GM19025 (cell line): Measurements from ENCODE around the gene TRIM25.

Source experiments
- ATAC-seq: cut with Tn5 transposase; IDR thresholded peaks from one replicate; pipeline ENCODE4 v1.9.1; 2021; ENCODE audit warnings: mild to moderate bottlenecking, low read depth, moderate library complexity; ENCODE audit not compliant: unreplicated experiment

The TRIM25 gene

DNA sequence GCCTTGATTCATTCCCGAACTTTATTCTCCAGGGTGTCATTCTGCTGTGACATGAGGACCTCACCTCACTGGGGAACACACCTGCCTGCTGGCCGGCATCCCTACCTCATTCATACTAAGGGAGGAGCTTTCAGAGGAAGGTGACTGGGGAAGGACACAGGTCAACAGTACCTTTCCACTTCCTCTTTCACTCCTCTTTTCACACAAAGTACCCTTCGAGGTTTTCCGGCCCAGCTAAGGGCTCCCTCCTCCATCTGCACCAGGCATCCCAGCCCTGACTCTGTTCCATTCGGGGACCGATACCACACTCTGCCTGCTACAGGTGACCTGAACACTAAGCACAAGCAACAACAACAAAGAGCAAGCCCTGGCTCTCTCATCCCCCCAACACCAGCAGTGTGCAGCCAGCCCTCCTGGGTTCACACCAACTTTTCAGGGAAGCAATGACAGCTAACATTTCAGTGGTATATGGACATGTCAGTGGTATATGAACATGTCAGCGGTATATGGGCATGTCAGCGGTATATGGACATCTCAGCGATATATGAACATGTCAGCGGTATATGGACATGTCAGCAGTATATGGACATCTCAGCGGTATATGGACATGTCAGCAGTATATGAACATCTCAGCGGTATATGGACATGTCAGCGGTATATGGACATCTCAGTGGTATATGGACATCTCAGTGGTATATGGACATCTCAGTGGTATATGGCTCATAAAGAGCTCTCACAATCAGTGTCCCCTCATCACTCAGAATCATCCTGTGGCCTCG is 16.0 kb downstream of the TRIM25 start:
- no peak for ATAC-seq

DNA sequence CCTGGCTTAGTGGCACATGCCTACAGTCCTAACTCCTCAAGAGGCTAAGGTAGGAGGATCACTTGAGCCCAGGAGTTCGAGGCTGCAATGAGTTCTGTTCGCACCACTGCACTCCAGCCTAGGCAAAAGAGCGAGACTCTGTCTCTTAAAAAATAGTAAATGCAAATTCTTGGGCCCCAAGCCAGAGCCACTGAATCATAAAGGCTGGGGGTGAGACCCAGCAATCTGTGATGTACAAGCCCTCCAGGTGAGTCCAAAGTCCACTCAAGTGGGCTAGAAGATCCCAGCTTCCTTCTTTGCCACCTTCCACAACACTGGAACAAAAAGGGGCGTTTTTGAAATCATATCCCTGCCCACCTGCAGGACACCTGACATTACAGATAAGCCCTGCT is 16.9 kb downstream of the TRIM25 start:
- no peak for ATAC-seq

DNA sequence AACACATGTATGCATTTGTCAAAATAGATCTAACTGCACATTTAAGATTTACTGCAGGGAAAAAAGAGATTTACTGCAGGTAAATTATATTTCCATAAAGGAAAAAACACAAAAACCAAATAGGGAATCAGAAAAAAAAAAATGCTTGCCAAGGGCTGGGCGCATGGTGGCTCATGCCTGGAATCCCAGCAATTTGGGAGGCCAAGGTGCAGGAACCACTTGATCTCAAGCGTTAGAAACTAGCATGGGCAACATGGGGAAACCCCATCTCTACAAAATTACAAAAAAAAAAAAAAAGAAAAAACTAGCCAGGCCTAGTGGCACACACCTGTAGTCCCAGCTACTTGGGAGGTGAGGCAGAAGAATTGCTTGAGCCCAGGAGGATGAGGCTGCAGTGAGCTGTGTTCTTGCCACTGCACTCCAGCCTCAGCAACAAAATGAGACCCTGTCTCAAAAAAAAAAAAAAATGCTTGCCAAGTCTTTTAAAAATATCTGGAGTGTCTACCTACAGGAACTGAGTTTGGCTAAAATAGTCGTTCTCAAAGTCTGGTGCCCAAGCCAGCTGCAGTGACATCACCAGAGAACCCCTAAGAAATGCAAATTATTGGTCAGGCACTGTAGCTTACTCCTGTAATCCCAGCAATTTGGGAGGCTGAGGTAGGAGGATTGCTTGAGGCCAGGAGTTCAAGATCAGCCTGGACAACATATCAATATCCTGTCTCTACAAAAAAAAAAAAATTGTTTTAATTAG is 17.5 kb downstream of the TRIM25 start:
- no peak for ATAC-seq

DNA sequence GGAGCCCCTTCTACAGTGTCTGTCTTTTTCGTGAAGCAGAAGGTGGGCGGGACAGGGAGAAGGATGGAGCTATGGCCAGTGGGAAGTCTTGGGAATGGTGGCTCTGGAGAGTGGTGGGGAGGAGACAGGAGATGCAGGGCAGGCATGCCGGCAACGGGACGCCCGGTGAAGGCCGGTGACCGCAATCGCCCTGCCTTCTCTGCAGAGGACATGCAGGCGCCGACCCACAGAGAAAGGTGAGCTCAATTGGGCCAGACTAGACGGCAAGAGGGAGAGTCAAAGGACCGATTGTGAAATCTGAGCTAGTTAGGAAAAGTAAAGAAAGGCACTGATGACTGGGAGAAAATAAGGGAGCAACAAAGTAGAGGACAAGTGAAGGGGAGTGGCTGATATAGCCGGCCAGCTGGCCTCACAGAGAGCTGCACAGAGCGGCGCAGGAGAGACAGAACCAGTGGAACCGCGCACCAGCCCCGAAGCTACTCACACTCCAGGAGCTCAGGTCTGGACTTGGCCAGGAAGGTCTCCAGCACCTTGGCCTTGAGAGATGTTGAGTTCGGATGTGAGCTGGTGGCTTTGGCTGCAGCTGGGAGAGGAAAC is 18.9 kb downstream of the TRIM25 start:
- ATAC-seq: no peak

DNA sequence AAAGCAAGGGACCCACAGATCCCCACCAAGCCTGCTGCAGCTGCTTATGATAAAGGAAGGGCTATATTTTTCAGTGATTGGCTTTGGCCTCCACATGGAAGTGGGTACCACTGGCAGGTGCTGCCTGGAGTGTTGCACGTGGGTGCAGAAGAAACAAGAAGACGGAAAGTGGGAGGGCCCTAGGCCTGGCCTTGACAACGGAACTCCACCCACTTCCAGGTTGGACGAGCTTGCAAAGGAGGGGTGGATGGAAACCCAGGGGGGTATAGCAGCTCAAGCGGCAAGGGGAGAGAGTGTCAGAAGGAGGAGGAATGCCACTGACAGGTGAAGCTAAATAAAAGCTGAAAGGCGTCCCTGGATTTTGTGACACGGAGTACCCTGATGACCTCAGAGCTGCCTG is 20.3 kb downstream of the TRIM25 start:
- no peak for ATAC-seq

DNA sequence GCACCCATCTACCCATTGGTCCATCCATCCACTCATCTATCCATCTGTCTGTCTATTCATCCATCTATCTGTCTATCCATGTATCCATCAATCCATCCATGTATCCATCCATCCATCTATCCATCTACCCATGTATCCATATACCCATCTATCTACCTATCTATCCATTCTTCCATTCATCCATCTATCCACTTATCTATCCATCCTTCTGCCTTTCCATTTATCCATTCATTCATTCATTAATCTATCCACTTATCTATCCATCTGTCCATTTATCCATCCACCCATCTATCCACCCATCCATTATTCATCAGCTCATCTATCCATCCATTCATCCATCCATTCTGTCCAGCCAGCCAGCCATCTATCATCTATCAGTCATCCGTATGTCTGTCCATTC is 21.5 kb downstream of the TRIM25 start:
- no peak for ATAC-seq

DNA sequence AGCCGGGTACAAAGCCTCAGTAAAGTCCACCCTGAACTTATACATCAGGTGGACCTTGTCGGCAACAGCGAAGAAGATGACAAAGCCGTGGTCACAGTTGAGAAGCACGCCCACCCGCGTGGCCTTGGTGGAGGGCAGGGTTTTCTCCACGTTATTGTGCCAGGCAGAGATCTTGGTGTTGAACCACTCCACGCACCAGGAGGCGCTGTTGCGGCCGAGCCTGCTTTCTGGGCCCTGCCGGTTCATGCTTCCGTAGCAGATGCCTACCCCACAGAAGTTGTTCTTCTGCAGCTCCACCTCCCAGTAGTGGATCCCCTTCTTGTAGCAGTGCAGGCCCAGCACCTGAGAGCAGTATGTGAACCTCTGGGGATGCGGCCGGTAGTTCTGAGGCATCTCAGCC is 22.1 kb downstream of the TRIM25 start:
- no peak for ATAC-seq

DNA sequence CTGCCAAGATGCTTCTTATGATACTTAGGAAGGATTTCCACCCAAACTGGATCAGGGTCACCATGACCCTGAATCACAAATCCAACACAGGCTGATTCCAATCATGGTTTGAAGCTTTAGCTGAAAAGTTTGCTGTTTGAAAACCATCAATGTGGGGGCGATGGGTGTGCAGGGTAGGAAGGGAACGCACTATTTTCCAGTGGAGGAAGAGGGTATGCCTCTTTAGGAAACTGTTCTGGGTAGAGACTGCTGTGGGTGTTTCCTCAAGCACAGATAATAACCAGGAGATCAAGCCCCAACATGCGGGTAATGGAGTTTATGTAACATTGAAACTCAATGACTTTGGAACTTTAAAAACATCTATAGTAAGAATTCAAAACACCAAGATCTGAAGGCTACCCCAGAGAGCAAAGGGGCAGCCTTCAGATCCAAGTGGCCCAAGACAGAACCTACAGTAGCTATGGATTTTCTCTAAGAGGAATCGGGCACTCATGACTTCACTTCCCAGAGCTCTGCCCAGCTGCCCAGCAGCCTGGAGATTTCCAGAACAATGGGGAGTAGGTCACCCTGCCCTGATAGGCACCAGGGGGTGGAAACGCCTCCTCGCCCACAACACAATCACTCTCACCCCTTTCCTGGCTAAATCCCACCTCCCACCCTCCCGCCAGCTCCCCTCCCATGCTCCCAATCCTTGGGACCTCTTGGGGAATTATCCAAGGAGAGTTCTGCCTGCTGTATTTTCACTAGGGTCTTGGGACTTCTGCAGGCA is 22.8 kb downstream of the TRIM25 start:
- no peak for ATAC-seq

DNA sequence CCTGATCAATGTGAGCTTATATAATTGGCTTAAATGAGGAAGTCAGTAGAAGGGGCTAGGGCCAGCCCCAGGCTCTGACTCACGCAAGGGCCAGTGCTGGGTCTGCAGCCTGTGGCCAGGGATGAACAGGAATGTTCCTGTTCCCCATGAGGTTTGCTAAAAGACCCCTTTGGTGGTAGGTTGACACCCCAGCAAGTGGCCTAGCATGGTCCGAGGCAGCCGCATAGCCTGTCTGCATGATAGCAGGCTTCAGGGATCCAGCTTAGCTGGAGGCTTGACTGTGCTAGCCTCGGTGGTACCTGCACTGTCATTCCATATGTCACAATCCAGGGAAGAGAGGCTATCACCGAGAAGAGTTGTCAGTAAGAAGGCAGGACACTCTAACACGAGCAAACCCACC is 23.5 kb downstream of the TRIM25 start:
- no peak for ATAC-seq

DNA sequence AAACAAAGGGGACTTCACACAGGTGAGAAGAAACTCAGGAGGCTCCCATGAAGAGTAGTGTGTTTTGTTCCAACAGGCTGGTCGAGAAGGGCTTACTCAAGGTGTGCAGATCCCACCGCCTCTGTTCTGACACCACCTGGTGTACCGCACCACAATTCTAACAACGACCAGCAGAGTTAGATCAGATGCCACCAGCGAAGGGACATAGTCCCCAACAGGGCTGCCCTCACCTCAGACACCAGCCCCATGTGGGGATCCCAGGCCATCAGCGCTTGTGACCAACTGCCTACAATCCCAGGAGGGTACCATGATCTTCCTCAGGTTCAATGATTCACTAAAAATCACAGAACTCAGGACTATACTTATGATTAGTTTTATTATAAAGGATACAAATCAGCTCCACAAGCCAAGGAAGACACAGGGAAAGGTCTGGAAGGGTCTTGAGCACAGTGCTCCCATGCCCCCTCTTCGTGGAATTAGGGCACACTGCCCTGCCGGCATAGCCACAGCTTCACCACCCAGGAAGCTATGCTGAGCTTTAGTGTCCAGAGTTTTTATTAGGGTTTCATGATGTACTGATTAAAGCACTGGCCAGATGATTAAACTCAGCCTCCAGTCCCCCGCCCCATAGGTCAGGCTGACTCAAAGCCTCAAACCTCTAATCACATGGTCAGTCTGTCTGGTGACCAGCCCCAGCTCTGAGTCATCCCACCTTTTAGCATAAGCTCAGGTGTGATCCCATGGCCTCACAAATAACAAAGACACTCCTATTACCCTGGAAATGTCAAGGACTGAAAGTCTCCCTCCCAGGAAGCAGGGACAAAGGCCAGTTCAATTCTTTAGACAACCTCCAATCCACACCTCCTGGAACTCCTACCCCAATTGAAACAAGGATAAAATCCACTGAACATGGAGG is 26.0 kb downstream of the TRIM25 start:
- ATAC-seq: no peak

DNA sequence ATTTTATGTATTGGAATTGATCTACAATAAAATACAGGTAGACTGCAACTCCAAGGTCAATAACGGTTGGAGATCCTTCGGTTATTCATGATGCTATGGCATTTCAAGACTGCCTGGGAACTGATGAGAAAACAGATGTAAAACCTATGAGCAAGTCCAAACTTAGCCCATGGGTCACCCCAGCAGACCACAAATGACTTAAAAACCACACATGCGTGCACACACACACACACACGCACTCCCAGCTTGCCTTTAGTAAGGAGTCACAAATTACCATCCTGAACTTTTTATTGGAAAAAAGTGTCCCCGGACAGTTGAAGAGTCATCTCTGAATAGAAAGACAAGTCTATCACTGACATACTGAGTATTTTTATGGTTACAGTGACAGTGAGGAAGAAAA is 26.7 kb downstream of the TRIM25 start:
- no peak for ATAC-seq

DNA sequence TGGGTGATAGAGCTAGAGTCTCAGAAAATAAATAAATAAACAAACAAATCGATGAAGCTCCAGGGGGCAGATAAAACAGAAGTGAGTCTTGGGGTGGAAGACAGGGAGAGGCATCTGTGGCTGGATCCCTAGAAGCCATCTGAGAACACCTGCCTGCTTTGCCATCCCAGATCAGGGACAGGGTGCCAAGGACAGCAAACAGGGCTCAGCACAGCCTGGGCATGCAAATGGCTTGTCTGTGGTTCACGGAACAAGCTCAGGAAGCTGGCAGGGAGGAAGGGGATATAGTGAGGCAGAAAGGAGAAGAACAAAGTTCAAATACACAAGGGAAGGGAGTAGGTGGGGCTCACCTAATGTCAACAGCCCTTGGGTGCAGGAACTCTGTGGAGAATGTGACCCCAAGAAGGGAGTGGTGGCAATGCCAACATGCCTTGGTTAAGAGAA is 27.5 kb downstream of the TRIM25 start:
- no peak for ATAC-seq

DNA sequence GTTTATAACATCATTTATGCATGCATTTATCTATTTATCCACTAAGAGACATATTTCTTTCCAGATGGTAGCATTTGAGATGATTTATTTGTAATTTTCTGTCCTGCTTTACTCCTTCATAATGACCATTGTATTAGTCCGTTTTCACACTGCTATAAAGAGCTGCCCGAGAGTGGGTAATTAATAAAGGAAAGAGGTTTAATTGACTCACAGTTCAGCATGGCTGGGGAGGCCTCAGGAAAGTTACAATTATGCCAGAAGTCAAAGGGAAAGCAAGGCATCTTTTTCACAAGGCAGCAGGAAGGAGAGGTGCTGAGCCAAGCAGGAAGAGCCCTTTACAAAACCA is 28.6 kb downstream of the TRIM25 start:
- ATAC-seq: no peak

DNA sequence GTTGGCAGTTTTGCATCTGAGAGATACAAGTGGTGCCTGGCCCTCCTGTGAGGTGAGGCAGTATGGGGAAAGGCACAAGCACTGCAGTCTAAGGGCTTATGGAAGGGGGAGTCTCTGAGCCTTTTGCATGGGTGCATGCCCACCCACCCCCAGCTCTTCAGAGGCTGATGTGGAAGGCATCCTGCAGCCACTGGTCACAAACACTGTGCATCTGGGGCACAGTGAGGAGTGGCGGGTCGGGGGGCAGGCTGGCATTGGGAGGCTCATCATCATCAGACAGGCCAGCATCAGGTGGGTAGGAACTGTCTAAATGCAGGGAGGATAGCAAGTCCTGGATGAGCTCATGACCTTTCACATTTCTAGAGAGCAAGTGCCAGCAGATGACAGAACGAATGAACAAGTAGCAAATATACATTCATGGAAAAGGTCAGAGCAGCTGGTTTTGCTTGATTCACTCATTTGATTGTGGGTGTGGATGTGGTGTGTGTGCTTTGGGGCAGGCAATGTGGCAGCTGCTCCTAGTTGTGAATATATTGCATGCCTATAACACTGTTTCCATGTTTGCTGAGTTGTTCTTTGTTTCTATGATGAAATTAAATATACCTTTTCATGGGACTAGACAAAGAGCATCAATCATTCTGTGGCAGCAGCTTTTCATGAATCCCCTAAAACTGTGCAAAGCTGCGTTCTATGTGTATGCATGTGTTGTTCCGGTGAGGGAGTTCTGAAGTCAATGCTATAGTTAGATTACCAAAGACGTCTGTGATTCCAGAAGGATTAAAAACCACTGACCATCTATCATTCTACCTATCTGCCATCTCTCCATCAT is 29.2 kb downstream of the TRIM25 start:
- no peak for ATAC-seq

DNA sequence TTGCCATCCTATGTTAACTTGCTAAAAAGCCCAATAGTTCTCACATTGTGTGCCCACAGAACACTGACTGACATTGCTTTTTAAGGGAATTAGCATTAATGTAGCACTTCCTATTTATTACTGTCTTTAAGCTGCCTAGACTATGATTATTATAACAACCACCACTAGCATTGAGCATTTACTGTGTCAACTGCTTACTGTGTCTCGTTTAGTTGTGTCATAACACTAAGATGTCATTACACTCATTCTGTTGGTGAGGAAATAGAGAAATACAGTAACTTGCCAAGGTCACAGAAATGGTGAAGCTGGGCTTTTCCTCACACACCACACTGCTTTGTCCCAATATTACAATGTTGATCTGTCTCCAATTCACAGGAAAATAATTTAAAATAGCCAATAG is 30.2 kb downstream of the TRIM25 start:
- ATAC-seq: no peak

DNA sequence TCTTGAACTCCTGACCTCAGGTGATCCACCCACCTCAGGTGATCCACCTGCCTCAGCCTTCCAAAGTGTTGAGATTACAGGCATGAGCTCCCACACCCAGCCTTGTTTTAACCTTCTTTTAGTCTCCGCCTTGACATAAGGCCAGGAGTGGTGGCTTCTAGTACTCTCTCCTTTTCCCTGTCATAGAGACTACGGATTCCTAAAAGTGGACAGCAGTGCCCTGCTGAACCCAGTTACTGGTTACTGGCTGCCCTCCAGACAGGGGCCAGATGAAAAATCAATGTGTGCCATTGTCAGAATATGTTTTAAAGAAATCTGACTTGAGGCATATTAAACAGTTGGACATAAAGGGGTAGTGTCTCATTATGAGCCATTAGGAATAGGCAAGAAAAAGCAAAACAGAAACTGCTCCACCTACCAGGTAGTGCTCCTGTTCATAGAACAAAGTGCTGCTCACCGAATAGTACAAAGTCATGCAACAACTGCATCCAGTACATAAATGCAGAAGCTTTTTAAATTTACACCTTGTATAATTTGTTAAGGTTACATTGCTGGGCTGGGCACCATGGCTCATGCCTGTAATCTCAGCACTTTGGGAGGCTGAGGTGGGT is 32.1 kb downstream of the TRIM25 start:
- no peak for ATAC-seq

DNA sequence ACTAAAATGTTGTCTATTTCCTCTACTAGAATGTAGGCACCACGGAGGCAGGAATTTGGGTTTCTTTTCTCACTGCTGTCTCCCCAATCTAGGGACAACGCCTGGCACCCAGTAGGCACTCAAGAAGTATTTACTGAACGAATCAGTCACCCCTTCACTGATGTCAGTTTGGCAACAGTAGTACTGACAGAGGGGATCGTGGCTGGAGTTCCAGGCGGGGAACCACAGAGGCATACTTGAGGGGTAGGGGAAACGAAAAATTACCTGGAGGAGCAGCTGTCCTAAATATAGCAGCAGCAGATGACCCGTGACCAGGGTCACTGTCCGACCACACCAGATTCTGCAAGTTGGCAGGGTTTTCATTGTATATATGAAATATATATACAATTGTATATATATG is 33.3 kb downstream of the TRIM25 start:
- no peak for ATAC-seq

DNA sequence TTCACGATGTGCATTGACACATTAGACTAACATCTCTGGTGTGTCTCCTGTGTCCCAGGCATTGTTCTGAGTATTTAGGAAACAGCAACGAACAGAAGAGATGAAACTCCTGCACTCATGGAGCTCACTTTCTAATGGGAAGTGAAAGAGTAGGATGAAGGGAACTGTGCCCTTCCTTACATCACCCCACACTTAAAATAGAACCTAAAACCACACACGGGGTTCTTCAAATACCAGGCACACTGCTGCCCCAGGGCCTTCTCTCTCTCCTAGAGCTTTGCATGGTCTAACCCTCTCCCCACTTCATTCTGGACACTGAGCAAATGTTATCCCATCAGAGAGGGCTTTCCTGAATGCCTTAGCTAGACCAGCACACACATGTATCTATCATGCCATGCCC is 33.7 kb downstream of the TRIM25 start:
- no peak for ATAC-seq

DNA sequence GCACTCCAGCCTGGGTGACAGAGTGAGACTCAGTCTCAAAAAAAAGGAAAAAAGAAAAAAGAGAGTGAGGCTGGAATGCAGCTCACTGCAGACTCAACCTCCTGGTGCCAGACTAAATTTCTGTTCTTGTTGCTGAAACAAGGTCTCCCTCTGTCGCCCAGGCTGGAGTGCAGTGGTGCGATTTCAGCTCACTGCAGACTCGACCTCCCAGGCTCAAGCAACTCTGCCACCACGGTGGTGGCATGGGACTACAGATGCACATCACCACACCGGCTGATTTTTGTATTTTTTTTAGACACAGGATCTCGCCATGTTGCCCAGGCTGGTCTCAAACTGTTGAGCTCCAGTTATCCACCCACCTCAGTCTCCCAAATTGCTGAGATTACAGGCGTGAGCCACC is 34.6 kb downstream of the TRIM25 start:
- ATAC-seq: no peak
